Left ventricle myocardium inferior (tissue), 1 donor: Measurements from ENCODE around the gene MT1F. TPM values are rescaled to one million over a fixed set of nuclear protein-coding genes. Genes with fewer than 3 reads are reported as not detected.
A peak's percentile ranks its signal among the peaks of the same experiment; 100 is the strongest.
"Not testable (repeated sequence)": the region's sequence is repeated elsewhere in the genome, so short reads cannot be mapped to it uniquely, and the experiment has no call there.

Experiments used
- DNase-seq: peaks from one replicate; pipeline ENCODE4 v3.0.0-alpha.2; 2020
- H3K27ac ChIP-seq: fragments of 200-600 bp; replicated peaks from 2 replicates; pipeline ENCODE4 v1.8.0; 2021
- H3K27me3 ChIP-seq: fragments of 200-600 bp; 2 replicates; pipeline ENCODE4 v1.8.0; 2021; ENCODE audit warnings: low read depth
- H3K36me3 ChIP-seq: fragments of 200-600 bp; 2 replicates; pipeline ENCODE4 v1.8.0; 2021
- H3K4me1 ChIP-seq: fragments of 200-600 bp; 2 replicates; pipeline ENCODE4 v1.8.0; 2021
- H3K4me3 ChIP-seq: fragments of 200-600 bp; 2 replicates; pipeline ENCODE4 v1.8.0; 2021; ENCODE audit warnings: mild to moderate bottlenecking, moderate library complexity
- H3K9me3 ChIP-seq: fragments of 200-600 bp; replicated peaks from 2 replicates; pipeline ENCODE4 v1.8.0; 2021
- CTCF ChIP-seq: fragments of 200-600 bp; IDR thresholded peaks from 2 replicates; pipeline ENCODE4 v1.8.0; 2021; ENCODE audit warnings: antibody characterized with exemption, mild to moderate bottlenecking, borderline replicate concordance
- intact Hi-C: fragments of 100-400 bp; cut with micrococcal nuclease; formaldehyde crosslinking; loops from one replicate; pipeline ENCODE4 v1.11.0; 2022
- total RNA-seq: library from RNA; stranded (reverse); fragmentation: NEBNext Ultra II Directional; extraction: Animal tissue kit (Norgen Biotek cat#: 25700); gene quantifications from one replicate; pipeline ENCODE4 v1.2.1, GENCODE V29; 2021
- donor health status: DM: no; HTN: yes; CAD: no; lungs with severe emphysema.

The MT1F gene
- total RNA-seq, 1 donor from 2014 or later, result 0.85 TPM

DNA sequence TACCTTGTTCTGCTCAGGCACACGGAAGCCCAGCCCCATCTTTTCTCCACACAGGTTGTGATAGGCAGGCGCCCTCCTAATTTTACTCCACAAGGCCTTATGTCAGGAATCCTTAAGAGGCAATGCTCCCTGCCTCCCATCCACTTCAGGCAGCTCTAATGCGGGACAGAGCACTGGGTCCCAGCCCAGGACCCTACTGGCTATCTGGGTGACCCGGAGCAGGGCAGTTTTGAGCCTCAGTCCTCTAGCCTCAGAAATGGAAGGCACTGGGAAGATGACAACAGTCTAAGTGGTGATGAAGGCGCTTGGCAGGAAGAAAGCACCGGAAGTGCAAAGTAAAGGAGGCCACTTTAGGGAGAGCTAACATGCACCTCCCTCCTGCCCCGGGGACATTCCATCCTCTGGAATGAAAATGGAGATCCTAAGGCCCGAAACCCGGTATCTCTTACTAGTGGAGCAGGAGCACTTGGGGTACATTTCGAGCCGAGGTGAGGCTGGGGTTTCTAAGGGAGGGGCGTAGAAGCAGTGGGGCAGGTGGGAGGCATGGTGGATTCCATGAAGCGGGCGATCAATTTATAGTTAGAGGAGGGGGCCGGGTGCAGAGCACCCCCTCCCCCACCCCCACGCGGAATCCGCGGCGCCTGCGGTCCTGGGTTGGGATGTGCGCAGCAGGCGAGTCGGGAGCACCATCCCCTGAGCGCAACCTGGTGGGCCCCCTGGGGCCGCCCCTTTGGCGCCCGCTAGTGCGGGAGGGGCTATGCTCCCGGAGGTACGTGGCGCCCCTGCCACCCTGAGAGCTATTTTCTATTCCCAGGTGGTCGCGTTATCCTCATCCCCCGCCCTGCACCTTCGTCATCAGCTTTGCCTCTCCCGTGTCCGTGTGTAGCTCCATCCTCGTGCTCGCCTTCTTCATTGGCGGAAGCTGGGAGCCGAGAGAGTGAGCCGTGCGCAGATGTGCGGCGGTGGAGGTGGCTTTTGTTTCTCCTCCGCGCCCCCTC is 4.9 kb downstream of the MT1F start:
- Histone ChIP-seq H3K9me3 (no peaks in the 10 kb centered on the region), H3K4me1 (peaks cover 21% of the 10 kb centered on the region), H3K36me3 (no peaks in the 10 kb centered on the region), H3K27me3 (peaks cover 84% of the 10 kb centered on the region), H3K27ac (no peak overlapping the region), H3K4me3 (peak overlapping the region; percentile 38)
- no peak for TF ChIP-seq CTCF
- intact Hi-C loops, result no loop called here
- DNase-seq, result no peak

- peaks cover 22% of the 10 kb centered on the region for H3K4me1 ChIP-seq
- no peak overlapping the region for H3K4me3 ChIP-seq
- intact Hi-C loops, result no loop called here
- no peak for DNase-seq
- H3K36me3 ChIP-seq, result no peaks in the 10 kb centered on the region
- no peaks in the 10 kb centered on the region for H3K9me3 ChIP-seq
- no peak overlapping the region for H3K27ac ChIP-seq
- H3K27me3 ChIP-seq, result peaks cover 93% of the 10 kb centered on the region
- no peak for TF ChIP-seq CTCF
Observed at GRCh38 chr16:56664506-56664905, 6.7 kb downstream of the MT1F start.

- Histone ChIP-seq H3K4me1 (peaks cover 25% of the 10 kb centered on the region), H3K27me3 (peaks cover 100% of the 10 kb centered on the region)
- H3K4me3 ChIP-seq, DNase-seq, intact Hi-C loops, H3K36me3 ChIP-seq, H3K9me3 ChIP-seq, H3K27ac ChIP-seq: not testable (repeated sequence)
Observed at GRCh38 chr16:56665286-56666261, 7.8 kb downstream of the MT1F start.

DNA sequence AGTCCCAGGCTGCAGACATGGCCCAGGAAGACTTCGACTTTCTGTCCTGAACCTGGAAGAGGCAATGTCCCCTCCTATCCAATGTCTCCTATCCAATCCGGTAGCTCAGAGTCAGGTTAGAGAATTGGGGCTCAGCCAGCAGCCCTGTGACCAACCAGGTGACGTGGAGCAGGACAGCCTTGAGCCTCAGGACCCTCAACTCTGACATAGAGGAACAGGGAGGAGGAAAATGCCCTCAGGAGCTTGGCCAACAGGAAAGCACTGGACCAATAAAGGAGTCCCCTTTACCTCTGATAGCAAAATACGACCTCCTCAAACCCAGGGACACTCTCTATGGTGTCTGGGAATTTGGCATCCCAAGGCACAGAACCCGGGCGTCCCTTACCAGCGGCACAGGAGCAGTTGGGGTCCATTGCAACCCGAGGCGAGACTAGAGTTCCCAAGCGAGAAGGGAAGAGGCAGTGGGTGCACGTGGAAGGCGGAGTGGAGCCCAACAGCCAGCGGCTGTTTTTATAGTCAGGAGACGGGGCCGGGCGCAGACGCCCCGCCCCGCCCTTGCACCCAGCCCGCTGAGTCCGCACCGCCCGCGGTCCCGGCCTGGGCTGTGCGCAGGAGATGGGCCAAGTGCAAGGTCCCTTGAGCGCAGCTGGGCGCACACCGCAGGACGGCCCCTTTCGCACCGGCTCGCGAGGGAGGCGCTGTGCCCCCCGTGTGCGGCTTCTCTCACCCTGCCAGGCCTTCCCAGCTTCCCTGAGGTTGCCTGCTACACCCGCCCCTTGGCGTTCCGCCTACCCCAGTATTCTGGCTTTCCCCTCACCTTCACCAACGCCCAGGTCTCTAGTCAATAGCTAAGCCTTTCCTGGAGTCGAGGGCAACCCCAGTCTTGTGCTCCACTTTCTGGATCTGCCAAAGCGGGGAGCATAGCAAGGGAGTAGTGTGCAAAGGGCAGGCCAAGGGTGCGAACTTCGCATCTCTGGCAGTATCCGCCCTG is 10.1 kb downstream of the MT1F start, which contains the start of gene MT1G:
Gene MT1G, minus strand, starts transcription at position 485 of the 991 bp plus-strand sequence. Its CDS starts 72 bp downstream, at position 413.
- Histone ChIP-seq H3K4me3 (peak within 1 kb of the TSS; percentile 41), H3K4me1 (peaks cover 22% of the 10 kb centered on the region), H3K9me3 (no peaks in the 10 kb centered on the region), H3K36me3 (no peaks in the 10 kb centered on the region), H3K27me3 (peaks cover 100% of the 10 kb centered on the region), H3K27ac (no peak within 1 kb of the TSS)
- peak; percentile 48 for DNase-seq
- TF ChIP-seq CTCF, result no peak
- intact Hi-C loops, result no loop called here

DNA sequence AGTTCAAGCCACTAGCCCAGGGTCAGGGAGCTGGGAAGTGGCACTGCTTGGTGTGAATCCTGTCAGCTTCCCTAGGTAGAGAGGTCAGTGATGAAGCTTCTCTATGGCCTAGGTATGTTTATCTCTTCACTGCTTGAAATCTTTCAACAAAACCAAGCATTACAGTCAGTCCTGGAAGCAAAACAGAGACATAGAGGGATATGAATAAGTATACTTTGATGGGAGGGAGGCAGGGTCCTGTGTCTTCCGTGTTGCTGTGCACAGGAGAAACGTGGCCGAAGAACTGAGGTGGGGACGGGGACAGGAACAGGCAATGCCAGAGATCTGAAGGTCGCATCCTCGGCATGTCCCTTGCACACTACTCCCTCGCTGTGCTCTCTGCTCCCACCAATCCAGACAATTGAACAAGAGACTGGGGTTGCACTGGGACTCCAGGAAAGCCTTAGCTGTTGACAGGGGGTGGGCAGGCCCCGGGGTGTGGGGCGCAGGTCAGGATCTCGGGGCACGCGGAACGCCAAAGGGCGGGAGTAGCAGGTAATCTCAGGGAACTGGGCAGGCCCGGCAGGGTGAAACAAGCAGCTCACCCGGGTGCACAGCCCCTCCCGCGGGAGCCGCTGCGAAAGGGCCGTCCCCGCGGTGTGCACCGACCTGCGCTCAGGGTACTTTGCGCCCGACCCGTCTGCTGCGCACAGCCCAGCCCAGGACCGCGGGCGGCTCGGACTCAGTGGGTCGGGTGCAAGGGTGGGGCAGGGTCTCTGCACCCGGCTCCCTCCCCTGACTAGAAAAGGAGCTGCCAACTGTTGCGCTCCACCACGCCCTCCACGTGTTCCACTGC is 11.5 kb downstream of the MT1F start, which contains the start of gene MT1H:
Gene MT1H, plus strand, starts transcription at position 810 of the 835 bp plus-strand sequence. CDS start 71 bp downstream, outside the sequence.
- Histone ChIP-seq H3K4me1 (peaks cover 18% of the 10 kb centered on the region), H3K27ac (no peak within 1 kb of the TSS), H3K27me3 (peaks cover 99% of the 10 kb centered on the region), H3K36me3 (no peaks in the 10 kb centered on the region), H3K4me3 (peak within 1 kb of the TSS; percentile 34), H3K9me3 (no peaks in the 10 kb centered on the region)
- DNase-seq, result no peak
- TF ChIP-seq CTCF, result no peak
- intact Hi-C loops, result no loop called here
